HepG2 (cell line): ENCODE measurements around the gene ABCB8.

Experiments
- ATAD3A ChIP-seq: sonication (generic); formaldehyde crosslinking; IDR thresholded peaks from 2 replicates; pipeline ENCODE4 v1.4.0; 2020; ENCODE audit warnings: missing genetic modification reagents
- HCFC1 ChIP-seq: fragments of 150-350 bp; IDR thresholded peaks from 2 replicates; pipeline ENCODE4 v1.6.1; 2014; ENCODE audit warnings: low read depth, low read length
- NCOA2 ChIP-seq: sonication (generic); formaldehyde crosslinking; IDR thresholded peaks from 2 replicates; pipeline ENCODE4 v1.8.0; 2022; ENCODE audit warnings: inconsistent platforms
- NFE2L2 ChIP-seq: fragments of 150-350 bp; IDR thresholded peaks from 2 replicates; pipeline ENCODE4 v1.6.1; 2014; ENCODE audit warnings: low read length
- NFKB2 ChIP-seq: sonication (generic); formaldehyde crosslinking; IDR thresholded peaks from 2 replicates; pipeline ENCODE4 v1.4.0; 2020; ENCODE audit warnings: missing genetic modification reagents, borderline replicate concordance
- SMARCE1 ChIP-seq: fragments of 450-650 bp; IDR thresholded peaks from 2 replicates; pipeline ENCODE4 v1.6.1; 2017; ENCODE audit warnings: borderline replicate concordance
- TF ChIP-seq, protein P1 (sequence below): sonication (generic); formaldehyde crosslinking; IDR thresholded peaks from 2 replicates; pipeline ENCODE4 v1.8.1; 2023; ENCODE audit warnings: missing genetic modification reagents, mild to moderate bottlenecking, borderline replicate concordance
- TF ChIP-seq, protein P2 (sequence below): sonication (generic); formaldehyde crosslinking; IDR thresholded peaks from 2 replicates; pipeline ENCODE4 v1.9.0; 2022; ENCODE audit warnings: missing genetic modification reagents, mild to moderate bottlenecking, borderline replicate concordance

DNA sequence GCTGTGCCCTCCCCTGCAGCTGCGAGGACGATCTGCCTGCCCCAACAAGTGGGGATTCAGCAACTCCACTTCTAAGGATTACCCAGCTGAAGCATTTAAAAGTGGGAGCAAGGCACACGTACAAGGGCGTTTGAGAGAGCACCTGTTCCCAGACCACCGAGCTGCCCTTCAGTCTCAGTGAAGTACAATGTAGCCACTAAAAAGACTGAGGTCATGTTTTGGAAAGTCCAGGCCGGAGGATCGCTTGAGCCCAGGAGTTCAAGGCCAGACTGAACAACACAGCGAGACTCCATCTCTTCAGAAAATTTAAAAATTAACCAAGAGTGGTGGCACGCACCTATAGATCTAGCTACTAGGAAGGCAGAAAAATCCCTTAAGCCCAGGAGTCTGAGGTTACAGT, 22.7 kb upstream of the ABCB8 start:
- TF ChIP-seq NFKB2: no peak
- TF ChIP-seq, protein P1, sequence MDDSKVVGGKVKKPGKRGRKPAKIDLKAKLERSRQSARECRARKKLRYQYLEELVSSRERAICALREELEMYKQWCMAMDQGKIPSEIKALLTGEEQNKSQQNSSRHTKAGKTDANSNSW (CRISPR knock-in tag): no peak
- TF ChIP-seq, protein P2, sequence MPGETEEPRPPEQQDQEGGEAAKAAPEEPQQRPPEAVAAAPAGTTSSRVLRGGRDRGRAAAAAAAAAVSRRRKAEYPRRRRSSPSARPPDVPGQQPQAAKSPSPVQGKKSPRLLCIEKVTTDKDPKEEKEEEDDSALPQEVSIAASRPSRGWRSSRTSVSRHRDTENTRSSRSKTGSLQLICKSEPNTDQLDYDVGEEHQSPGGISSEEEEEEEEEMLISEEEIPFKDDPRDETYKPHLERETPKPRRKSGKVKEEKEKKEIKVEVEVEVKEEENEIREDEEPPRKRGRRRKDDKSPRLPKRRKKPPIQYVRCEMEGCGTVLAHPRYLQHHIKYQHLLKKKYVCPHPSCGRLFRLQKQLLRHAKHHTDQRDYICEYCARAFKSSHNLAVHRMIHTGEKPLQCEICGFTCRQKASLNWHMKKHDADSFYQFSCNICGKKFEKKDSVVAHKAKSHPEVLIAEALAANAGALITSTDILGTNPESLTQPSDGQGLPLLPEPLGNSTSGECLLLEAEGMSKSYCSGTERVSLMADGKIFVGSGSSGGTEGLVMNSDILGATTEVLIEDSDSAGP (CRISPR knock-in tag): 0 out of 2 replicates have a peak, but pooled peaks have one; percentile 38
- TF ChIP-seq HCFC1: no peak
- TF ChIP-seq ATAD3A (CRISPR knock-in tag): no peak
- TF ChIP-seq NFE2L2: no peak
- TF ChIP-seq NCOA2 (CRISPR knock-in tag): no peak
- TF ChIP-seq SMARCE1: no peak
